ENCODE results near the gene FIG4. TPM values are rescaled to one million over a fixed set of nuclear protein-coding genes. Genes with fewer than 3 reads are reported as not detected.

Gene FIG4
- total and polyA plus RNA-seq, 2 of the 13 experiments (the other 11 are each of a cell fraction or from before 2014, with no cell fraction given): 5.5 to 7.9 TPM

GRCh38 chr6:109690737-109691621, at the start of gene FIG4, which contains the start of gene AK9 (continued):
- TF ChIP-seq ARNTL (CRISPR knock-in tag; IDR thresholded peaks at IDR 0.05) (no peak), KLF16 (CRISPR knock-in tag; IDR thresholded peaks at IDR 0.05) (no peak; a peak in 2 of 4 replicates), GLI4 (CRISPR knock-in tag; IDR thresholded peaks at IDR 0.05; ENCODE audit: borderline replicate concordance) (peak; percentile 32; the same call in 1 of the 2 replicates), KLF6 (CRISPR knock-in tag; IDR thresholded peaks at IDR 0.05) (0 out of 2 replicates have a peak, but pooled peaks have one; percentile 20), GMEB1 (CRISPR knock-in tag; IDR thresholded peaks at IDR 0.05; ENCODE audit: borderline replicate concordance) (peak; percentile 88), SALL1 (CRISPR knock-in tag; IDR thresholded peaks at IDR 0.05) (peak; percentile 60), ZNF432 (CRISPR knock-in tag; IDR thresholded peaks at IDR 0.05; ENCODE audit: borderline replicate concordance) (no peak), ZNF264 (CRISPR knock-in tag; IDR thresholded peaks at IDR 0.05) (no peak), ZNF451 (CRISPR knock-in tag; IDR thresholded peaks at IDR 0.05) (no peak), TAF1 (CRISPR knock-in tag; IDR thresholded peaks at IDR 0.05) (peak; percentile 57), MAFK (conservative IDR thresholded peaks at IDR 0.05 in 1 of 2, IDR thresholded peaks at IDR 0.05 in 1 of 2; ENCODE audit: low read length in 2 of 2) (no peak), ATF7 (IDR thresholded peaks at IDR 0.05) (no peak), ATF7 (CRISPR knock-in tag; IDR thresholded peaks at IDR 0.05) (no peak), SIN3A (IDR thresholded peaks at IDR 0.05; ENCODE audit: borderline replicate concordance, low read depth, low read length) (peak; percentile 64; the same call in 1 of the 2 replicates), NRL (CRISPR knock-in tag; IDR thresholded peaks at IDR 0.05; ENCODE audit: borderline replicate concordance) (no peak), SRSF1 (optimal IDR thresholded peaks at IDR 0.05; ENCODE audit: low read depth, low read length) (no peak), MXI1 (IDR thresholded peaks at IDR 0.05; ENCODE audit: borderline replicate concordance, low read depth, low read length) (peak; percentile 40; the same call in 1 of the 3 replicates), NFE2 (CRISPR knock-in tag; IDR thresholded peaks at IDR 0.05) (no peak), ZNF558 (CRISPR knock-in tag; IDR thresholded peaks at IDR 0.05; ENCODE audit: borderline replicate concordance) (no peak; the same call in 1 of the 2 replicates)
- TF ChIP-seq, protein P1, sequence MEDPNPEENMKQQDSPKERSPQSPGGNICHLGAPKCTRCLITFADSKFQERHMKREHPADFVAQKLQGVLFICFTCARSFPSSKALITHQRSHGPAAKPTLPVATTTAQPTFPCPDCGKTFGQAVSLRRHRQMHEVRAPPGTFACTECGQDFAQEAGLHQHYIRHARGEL (CRISPR knock-in tag; IDR thresholded peaks at IDR 0.05): no peak
- TF ChIP-seq, protein P2, sequence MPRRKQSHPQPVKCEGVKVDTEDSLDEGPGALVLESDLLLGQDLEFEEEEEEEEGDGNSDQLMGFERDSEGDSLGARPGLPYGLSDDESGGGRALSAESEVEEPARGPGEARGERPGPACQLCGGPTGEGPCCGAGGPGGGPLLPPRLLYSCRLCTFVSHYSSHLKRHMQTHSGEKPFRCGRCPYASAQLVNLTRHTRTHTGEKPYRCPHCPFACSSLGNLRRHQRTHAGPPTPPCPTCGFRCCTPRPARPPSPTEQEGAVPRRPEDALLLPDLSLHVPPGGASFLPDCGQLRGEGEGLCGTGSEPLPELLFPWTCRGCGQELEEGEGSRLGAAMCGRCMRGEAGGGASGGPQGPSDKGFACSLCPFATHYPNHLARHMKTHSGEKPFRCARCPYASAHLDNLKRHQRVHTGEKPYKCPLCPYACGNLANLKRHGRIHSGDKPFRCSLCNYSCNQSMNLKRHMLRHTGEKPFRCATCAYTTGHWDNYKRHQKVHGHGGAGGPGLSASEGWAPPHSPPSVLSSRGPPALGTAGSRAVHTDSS (CRISPR knock-in tag; conservative IDR thresholded peaks at IDR 0.05): no peak
- TF ChIP-seq, protein P3, sequence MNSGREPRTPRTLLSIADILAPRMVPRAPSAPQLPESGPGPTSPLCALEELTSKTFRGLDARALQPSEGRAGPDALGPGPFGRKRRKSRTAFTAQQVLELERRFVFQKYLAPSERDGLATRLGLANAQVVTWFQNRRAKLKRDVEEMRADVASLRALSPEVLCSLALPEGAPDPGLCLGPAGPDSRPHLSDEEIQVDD (CRISPR knock-in tag; IDR thresholded peaks at IDR 0.05; ENCODE audit: borderline replicate concordance): no peak
- TF ChIP-seq, protein P4, sequence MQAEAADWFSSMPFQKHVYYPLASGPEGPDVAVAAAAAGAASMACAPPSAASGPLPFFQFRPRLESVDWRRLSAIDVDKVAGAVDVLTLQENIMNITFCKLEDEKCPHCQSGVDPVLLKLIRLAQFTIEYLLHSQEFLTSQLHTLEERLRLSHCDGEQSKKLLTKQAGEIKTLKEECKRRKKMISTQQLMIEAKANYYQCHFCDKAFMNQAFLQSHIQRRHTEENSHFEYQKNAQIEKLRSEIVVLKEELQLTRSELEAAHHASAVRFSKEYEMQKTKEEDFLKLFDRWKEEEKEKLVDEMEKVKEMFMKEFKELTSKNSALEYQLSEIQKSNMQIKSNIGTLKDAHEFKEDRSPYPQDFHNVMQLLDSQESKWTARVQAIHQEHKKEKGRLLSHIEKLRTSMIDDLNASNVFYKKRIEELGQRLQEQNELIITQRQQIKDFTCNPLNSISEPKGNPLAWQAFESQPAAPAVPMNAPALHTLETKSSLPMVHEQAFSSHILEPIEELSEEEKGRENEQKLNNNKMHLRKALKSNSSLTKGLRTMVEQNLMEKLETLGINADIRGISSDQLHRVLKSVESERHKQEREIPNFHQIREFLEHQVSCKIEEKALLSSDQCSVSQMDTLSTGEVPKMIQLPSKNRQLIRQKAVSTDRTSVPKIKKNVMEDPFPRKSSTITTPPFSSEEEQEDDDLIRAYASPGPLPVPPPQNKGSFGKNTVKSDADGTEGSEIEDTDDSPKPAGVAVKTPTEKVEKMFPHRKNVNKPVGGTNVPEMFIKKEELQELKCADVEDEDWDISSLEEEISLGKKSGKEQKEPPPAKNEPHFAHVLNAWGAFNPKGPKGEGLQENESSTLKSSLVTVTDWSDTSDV (CRISPR knock-in tag; IDR thresholded peaks at IDR 0.05): no peak

Data from HepG2 (cell line).